HG03196 (cell line): ENCODE data around the gene CCDC188.

Experiments
- ATAC-seq: cut with Tn5 transposase; IDR thresholded peaks from one replicate; pipeline ENCODE4 v1.9.1; 2021; ENCODE audit not compliant: unreplicated experiment

The CCDC188 gene

GRCh38 chr22:20135806-20136602, 14.9 kb downstream of the CCDC188 start:
- ATAC-seq, result no peak

GRCh38 chr22:20135265-20135664, 15.6 kb downstream of the CCDC188 start:
- no peak for ATAC-seq

GRCh38 chr22:20133930-20134549, 16.8 kb downstream of the CCDC188 start:
- no peak for ATAC-seq

- ATAC-seq, result no peak
Measured at GRCh38 chr22:20132686-20133246, 18.1 kb downstream of the CCDC188 start.

- ATAC-seq, result no peak
Measured at GRCh38 chr22:20131859-20132685, 18.8 kb downstream of the CCDC188 start.

GRCh38 chr22:20131597-20131858, 19.3 kb downstream of the CCDC188 start, which contains the start of gene ZDHHC8:
TSS of gene ZDHHC8 (plus strand) at chr22:20131804. CDS start at chr22:20131948, 144 bp downstream.
- ATAC-seq, result no peak

- no peak for ATAC-seq
Measured at GRCh38 chr22:20130731-20131596, 19.9 kb downstream of the CCDC188 start.

- no peak for ATAC-seq
Measured at GRCh38 chr22:20130319-20130718, 20.5 kb downstream of the CCDC188 start.

- ATAC-seq, result no peak
Measured at GRCh38 chr22:20129747-20130014, 21.2 kb downstream of the CCDC188 start.

- no peak for ATAC-seq
Measured at GRCh38 chr22:20128902-20129746, 21.7 kb downstream of the CCDC188 start.

GRCh38 chr22:20128619-20128901, 22.3 kb downstream of the CCDC188 start:
- ATAC-seq, result no peak

GRCh38 chr22:20127869-20128618, 22.8 kb downstream of the CCDC188 start:
- ATAC-seq, result no peak

GRCh38 chr22:20127318-20127868, 23.5 kb downstream of the CCDC188 start:
- ATAC-seq, result no peak

- ATAC-seq, result no peak
Measured at GRCh38 chr22:20126284-20127029, 24.4 kb downstream of the CCDC188 start.

- ATAC-seq, result no peak
Measured at GRCh38 chr22:20125201-20126174, 25.4 kb downstream of the CCDC188 start.

- no peak for ATAC-seq
Measured at GRCh38 chr22:20124083-20124787, 26.6 kb downstream of the CCDC188 start.
